Neural cell (in vitro differentiated cells): ENCODE measurements around the gene TLE1. TPM values are rescaled to one million over a fixed set of nuclear protein-coding genes. Genes with fewer than 3 reads are reported as not detected.

Source experiments
- H2AFZ ChIP-seq: fragments of 200-600, 300-800 bp; sonication (generic), shearing (Covaris generic); 2 replicates; pipeline ENCODE4 v1.6.0; 2014; ENCODE audit warnings: low read depth, mild to moderate bottlenecking, antibody characterized with exemption, low read length, moderate library complexity
- H3F3A ChIP-seq: fragments of 200-600 bp; shearing (Covaris generic); 2 replicates; pipeline ENCODE4 v1.6.1; 2016; ENCODE audit warnings: mild to moderate bottlenecking, moderate library complexity, mixed read lengths, antibody characterized with exemption, low read length; ENCODE audit not compliant: insufficient read depth, poor library complexity, severe bottlenecking
- H3K27ac ChIP-seq: fragments of 200-600, 300-800 bp; sonication (generic), shearing (Covaris generic); 2 replicates; pipeline ENCODE4 v1.5.1; 2014; ENCODE audit warnings: mild to moderate bottlenecking, low read length, moderate library complexity
- H3K27me3 ChIP-seq: fragments of 300-800, 200-600 bp; sonication (generic), shearing (Covaris generic); 2 replicates; pipeline ENCODE4 v1.6.0; 2014; ENCODE audit warnings: mild to moderate bottlenecking, low read depth, low read length, moderate library complexity; ENCODE audit not compliant: insufficient read depth
- H3K36me3 ChIP-seq: fragments of 300-800, 200-600 bp; sonication (generic), shearing (Covaris generic); 2 replicates; pipeline ENCODE4 v1.5.1; 2014; ENCODE audit warnings: mild to moderate bottlenecking, antibody characterized with exemption, low read length, moderate library complexity; ENCODE audit not compliant: insufficient read depth
- H3K4me2 ChIP-seq: fragments of 300-800, 200-600 bp; sonication (generic), shearing (Covaris generic); 2 replicates; pipeline ENCODE4 v1.6.0; 2014; ENCODE audit warnings: mild to moderate bottlenecking, low read length
- H3K4me3 ChIP-seq: fragments of 300-800, 200-600 bp; sonication (generic), shearing (Covaris generic); 2 replicates; pipeline ENCODE4 v1.5.1; 2014; ENCODE audit warnings: mild to moderate bottlenecking, low read length, moderate library complexity
- H3K79me2 ChIP-seq: fragments of 200-600 bp; shearing (Covaris generic); replicated peaks from 2 replicates; pipeline ENCODE4 v1.6.0; 2014; ENCODE audit warnings: mild to moderate bottlenecking, low read length, moderate library complexity; ENCODE audit not compliant: insufficient read depth
- H3K9ac ChIP-seq: fragments of 300-800, 200-600 bp; sonication (generic), shearing (Covaris generic); 2 replicates; pipeline ENCODE4 v1.6.1; 2016; ENCODE audit warnings: mild to moderate bottlenecking, low read length, mixed read lengths
- H3K9me2 ChIP-seq: fragments of 200-600 bp; shearing (Covaris generic); 2 replicates; pipeline ENCODE4 v1.6.1; 2016; ENCODE audit warnings: mild to moderate bottlenecking, low read length, mixed read lengths; ENCODE audit not compliant: insufficient read depth
- H3K9me3 ChIP-seq: fragments of 200-600, 300-800 bp; sonication (generic), shearing (Covaris generic); 2 replicates; pipeline ENCODE4 v1.6.1; 2016; ENCODE audit warnings: mild to moderate bottlenecking, mixed run types, low read length, moderate library complexity, mixed read lengths
- H4K20me1 ChIP-seq: fragments of 200-600 bp; shearing (Covaris generic); 2 replicates; pipeline ENCODE4 v1.6.1; 2016; ENCODE audit warnings: mild to moderate bottlenecking, mixed run types; ENCODE audit not compliant: insufficient read depth
- CTCF ChIP-seq: fragments of 450-650 bp; IDR thresholded peaks from 2 replicates; pipeline ENCODE4 v1.5.1; 2014; ENCODE audit warnings: antibody characterized with exemption, mild to moderate bottlenecking, moderate library complexity; ENCODE audit not compliant: poor library complexity, severe bottlenecking
- EP300 ChIP-seq: fragments of 450-650 bp; conservative IDR thresholded peaks from 2 replicates; pipeline ENCODE4 v1.6.1; 2014; ENCODE audit warnings: antibody characterized with exemption, mild to moderate bottlenecking, moderate library complexity; ENCODE audit not compliant: poor library complexity, severe bottlenecking
- EZH2 ChIP-seq: fragments of 200-600, 300-800 bp; shearing (Covaris generic), sonication (generic); IDR thresholded peaks from 2 replicates; pipeline ENCODE4 v1.6.1; 2014; ENCODE audit warnings: antibody characterized with exemption, low read length, borderline replicate concordance, mild to moderate bottlenecking; ENCODE audit not compliant: insufficient read depth, poor library complexity, severe bottlenecking
- MXI1 ChIP-seq: fragments of 450-650 bp; conservative IDR thresholded peaks from 2 replicates; pipeline ENCODE4 v1.6.1; 2014; ENCODE audit warnings: antibody characterized with exemption, mild to moderate bottlenecking; ENCODE audit not compliant: poor library complexity, severe bottlenecking
- POLR2AphosphoS5 ChIP-seq: IDR thresholded peaks from 2 replicates; pipeline ENCODE4 v1.6.1; 2012
- RAD21 ChIP-seq: fragments of 450-650 bp; conservative IDR thresholded peaks from 2 replicates; pipeline ENCODE4 v1.6.1; 2014; ENCODE audit warnings: antibody characterized with exemption, mild to moderate bottlenecking, moderate library complexity
- REST ChIP-seq: IDR thresholded peaks from 2 replicates; pipeline ENCODE4 v1.6.1; 2012; ENCODE audit warnings: borderline replicate concordance
- SMC3 ChIP-seq: fragments of 450-650 bp; conservative IDR thresholded peaks from 2 replicates; pipeline ENCODE4 v1.6.1; 2014; ENCODE audit warnings: antibody characterized with exemption, mild to moderate bottlenecking, moderate library complexity; ENCODE audit not compliant: poor library complexity
- TAF1 ChIP-seq: IDR thresholded peaks from 2 replicates; pipeline ENCODE4 v1.6.1; 2012; ENCODE audit warnings: low read depth
- polyA plus RNA-seq: library from polyadenylated mRNA; depleted of rRNA; stranded (reverse); fragments of >200 nt; gene quantifications from 2 replicates; pipeline ENCODE4 v1.2.3, GENCODE V29; 2014

Gene TLE1
- polyA plus RNA-seq, 1 donor from 2014 or later = 93.6 TPM

- H3K9me3 ChIP-seq = no peaks in the 10 kb centered on the region
- peak overlapping the region; percentile 87 for H3K4me2 ChIP-seq
- peaks cover 97% of the 10 kb centered on the region for H3K79me2 ChIP-seq
- H2AFZ ChIP-seq = no peak overlapping the region
- TF ChIP-seq RAD21 = peak; percentile 31
- no peak for TF ChIP-seq TAF1
- H3F3A ChIP-seq = peaks cover 13% of the 10 kb centered on the region
- H3K36me3 ChIP-seq = no peaks in the 10 kb centered on the region
- peak overlapping the region; percentile 71 for H3K9ac ChIP-seq
- H3K9me2 ChIP-seq = no peaks in the 10 kb centered on the region
- peak overlapping the region; percentile 88 for H3K4me3 ChIP-seq
- no peaks in the 10 kb centered on the region for H3K27me3 ChIP-seq
- no peaks in the 10 kb centered on the region for H4K20me1 ChIP-seq
- H3K27ac ChIP-seq = peak overlapping the region; percentile 83
Observed at GRCh38 chr9:81682797-81683196, 6.5 kb downstream of the TLE1 start.

- no peak overlapping the region for H3K9ac ChIP-seq
- H3K4me3 ChIP-seq = peak overlapping the region; percentile 88
- no peaks in the 10 kb centered on the region for H4K20me1 ChIP-seq
- peak overlapping the region; percentile 87 for H3K4me2 ChIP-seq
- H2AFZ ChIP-seq = no peak overlapping the region
- no peaks in the 10 kb centered on the region for H3K9me3 ChIP-seq
- H3F3A ChIP-seq = peaks cover 13% of the 10 kb centered on the region
- peaks cover 98% of the 10 kb centered on the region for H3K79me2 ChIP-seq
- H3K9me2 ChIP-seq = no peaks in the 10 kb centered on the region
- peak overlapping the region; percentile 83 for H3K27ac ChIP-seq
- H3K27me3 ChIP-seq = no peaks in the 10 kb centered on the region
- no peaks in the 10 kb centered on the region for H3K36me3 ChIP-seq
- TF ChIP-seq REST = no peak
- no peak for TF ChIP-seq EZH2
- no peak for TF ChIP-seq CTCF
- no peak for TF ChIP-seq MXI1
- no peak for TF ChIP-seq TAF1
- no peak for TF ChIP-seq EP300
- TF ChIP-seq RAD21 = no peak
- no peak for TF ChIP-seq POLR2AphosphoS5
- TF ChIP-seq SMC3 = no peak
Observed at GRCh38 chr9:81682177-81682576, 7.2 kb downstream of the TLE1 start.

GRCh38 chr9:81680506-81680905 lies 8.8 kb downstream of the TLE1 start:
- H3K4me3 ChIP-seq = peak overlapping the region; percentile 15

More at GRCh38 chr9:81680506-81680905, 8.8 kb downstream of the TLE1 start:
- Histone ChIP-seq H3K27ac (peak overlapping the region; percentile 9), H4K20me1 (no peaks in the 10 kb centered on the region), H3F3A (peaks cover 13% of the 10 kb centered on the region), H3K36me3 (no peaks in the 10 kb centered on the region), H2AFZ (no peak overlapping the region), H3K9ac (no peak overlapping the region), H3K9me2 (no peaks in the 10 kb centered on the region), H3K9me3 (no peaks in the 10 kb centered on the region), H3K4me2 (no peak overlapping the region), H3K79me2 (peaks cover 98% of the 10 kb centered on the region), H3K27me3 (no peaks in the 10 kb centered on the region)
- no peak for TF ChIP-seq EZH2
- TF ChIP-seq RAD21 = no peak
- no peak for TF ChIP-seq TAF1
- no peak for TF ChIP-seq MXI1
- TF ChIP-seq POLR2AphosphoS5 = no peak
- no peak for TF ChIP-seq CTCF
- TF ChIP-seq EP300 = no peak
- TF ChIP-seq SMC3 = no peak
- no peak for TF ChIP-seq REST
